HCT116 (cell line): ENCODE data around the gene PIK3CD.

Experiments used
- ATF3 ChIP-seq: IDR thresholded peaks from 2 replicates; pipeline ENCODE4 v1.6.1; 2012
- CEBPB ChIP-seq: IDR thresholded peaks from 2 replicates; pipeline ENCODE4 v1.6.1; 2012; ENCODE audit warnings: low read depth
- CTCF ChIP-seq, 3 experiments: fragments of 200-600 bp in 1 of 3; sonication (generic) in 1 of 3; IDR thresholded peaks in 2 of 3; conservative IDR thresholded peaks in 1 of 3; 2 replicates each; pipeline ENCODE4 v1.5.1; 2012 to 2017; ENCODE audit warnings: low read depth in 2 of 3, low read length in 2 of 3, antibody characterized with exemption in 1 of 3, borderline replicate concordance in 1 of 3, control low read depth in 1 of 3, mild to moderate bottlenecking in 1 of 3, mixed read lengths in 1 of 3, mixed run types in 1 of 3, moderate library complexity in 1 of 3; ENCODE audit not compliant: insufficient read depth in 1 of 3
- JUND ChIP-seq: IDR thresholded peaks from 2 replicates; pipeline ENCODE4 v1.6.1; 2012
- REST ChIP-seq: IDR thresholded peaks from 2 replicates; pipeline ENCODE4 v1.6.1; 2012; ENCODE audit warnings: low read depth
- YY1 ChIP-seq: IDR thresholded peaks from 2 replicates; pipeline ENCODE4 v1.6.1; 2011; ENCODE audit warnings: low read length, low read depth, moderate library complexity, mild to moderate bottlenecking; ENCODE audit not compliant: insufficient replicate concordance; ENCODE audit errors: extremely low read depth

- no peak for TF ChIP-seq CTCF (IDR thresholded peaks at IDR 0.05 in 2 of 3, conservative IDR thresholded peaks at IDR 0.05 in 1 of 3; ENCODE audit: borderline replicate concordance in 1 of 3, insufficient read depth in 1 of 3, low read depth in 2 of 3, low read length in 2 of 3)
- no peak for TF ChIP-seq JUND
- no peak for TF ChIP-seq ATF3
- no peak for TF ChIP-seq REST
- TF ChIP-seq CEBPB = no peak
- no peak for TF ChIP-seq YY1
Measured at GRCh38 chr1:9654834-9655723, 3.5 kb downstream of the PIK3CD start.
